HG02943 (cell line): Measurements from ENCODE around the gene RAB29.

Source experiments
- ATAC-seq: cut with Tn5 transposase; IDR thresholded peaks from one replicate; pipeline ENCODE4 v1.9.1; 2021; ENCODE audit warnings: mild to moderate bottlenecking, low read depth, moderate library complexity; ENCODE audit not compliant: unreplicated experiment

Gene RAB29

DNA sequence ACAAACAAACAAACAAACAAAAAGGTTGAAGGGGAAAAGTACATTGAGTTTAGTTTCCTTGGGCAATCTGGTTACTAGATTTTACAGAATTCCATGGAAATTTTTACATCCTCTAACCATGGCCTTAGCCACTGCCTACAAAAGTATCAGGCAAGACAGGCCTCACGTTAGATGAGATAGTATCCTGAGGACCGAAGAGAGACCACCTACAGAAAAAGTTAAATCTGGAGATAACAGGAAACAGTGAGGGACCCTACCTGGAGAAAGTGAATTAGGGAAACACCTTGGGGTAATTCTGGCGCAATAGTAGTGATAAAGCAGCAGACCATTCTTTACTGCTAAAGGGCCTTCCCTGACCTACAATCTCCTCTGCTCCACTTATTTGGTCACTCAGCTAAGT lies 8.7 kb downstream of the RAB29 start:
- ATAC-seq: no peak

DNA sequence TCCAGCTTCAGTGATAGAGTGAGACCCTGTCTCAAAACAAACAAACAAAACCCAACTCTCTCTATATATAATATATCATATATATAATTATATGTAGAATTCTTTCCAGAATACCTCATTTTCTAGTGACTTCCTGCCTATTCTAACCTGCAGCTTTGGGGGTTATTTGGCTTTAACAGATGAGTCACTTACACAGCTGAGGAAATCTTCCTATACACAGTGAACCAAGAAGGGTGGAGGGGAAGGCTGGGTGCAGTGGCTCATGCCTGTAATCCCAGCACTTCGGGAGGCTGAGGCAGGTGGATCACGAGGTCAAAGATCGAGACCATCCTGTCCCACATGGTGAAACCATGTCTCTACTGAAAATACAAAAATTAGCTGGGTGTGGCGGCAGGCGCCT lies 9.2 kb downstream of the RAB29 start:
- no peak for ATAC-seq

DNA sequence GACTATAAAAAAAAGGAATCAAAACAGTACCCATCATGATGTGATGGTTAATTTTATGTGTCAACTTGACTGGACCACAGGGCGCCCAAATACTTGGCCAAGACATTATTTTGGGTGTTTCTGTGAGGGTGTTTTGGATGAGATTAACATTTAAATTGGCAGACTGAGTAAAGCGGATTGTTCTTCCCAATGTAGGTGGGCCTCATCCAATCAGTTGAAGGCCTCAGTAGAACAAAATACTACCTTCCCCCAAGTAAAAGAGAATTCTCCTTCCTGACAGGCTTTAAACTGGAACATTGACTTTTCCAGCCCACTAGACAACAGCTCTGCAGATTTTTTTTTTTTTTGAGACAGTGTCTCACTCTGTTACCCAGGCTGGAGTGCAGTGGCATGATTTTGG lies 10.7 kb downstream of the RAB29 start:
- no peak for ATAC-seq

DNA sequence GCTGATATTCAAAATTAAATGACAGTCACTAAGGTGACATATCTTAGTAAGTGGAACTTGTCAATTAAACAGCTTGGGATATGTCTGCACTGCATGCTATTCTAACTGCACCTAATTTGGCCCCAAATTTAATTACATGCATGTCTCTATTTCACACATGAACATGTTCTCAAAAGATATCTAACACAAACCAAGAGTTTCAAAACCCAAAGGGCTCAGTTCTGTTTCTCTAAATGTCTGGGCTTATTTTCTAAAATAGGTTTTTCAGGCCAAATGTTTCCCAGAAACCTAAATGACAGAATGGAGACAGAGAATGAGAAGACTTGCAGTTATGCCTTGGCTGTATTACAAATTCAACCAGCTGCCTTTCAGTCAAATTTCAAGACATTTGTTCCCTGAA lies 11.3 kb downstream of the RAB29 start:
- no peak for ATAC-seq

DNA sequence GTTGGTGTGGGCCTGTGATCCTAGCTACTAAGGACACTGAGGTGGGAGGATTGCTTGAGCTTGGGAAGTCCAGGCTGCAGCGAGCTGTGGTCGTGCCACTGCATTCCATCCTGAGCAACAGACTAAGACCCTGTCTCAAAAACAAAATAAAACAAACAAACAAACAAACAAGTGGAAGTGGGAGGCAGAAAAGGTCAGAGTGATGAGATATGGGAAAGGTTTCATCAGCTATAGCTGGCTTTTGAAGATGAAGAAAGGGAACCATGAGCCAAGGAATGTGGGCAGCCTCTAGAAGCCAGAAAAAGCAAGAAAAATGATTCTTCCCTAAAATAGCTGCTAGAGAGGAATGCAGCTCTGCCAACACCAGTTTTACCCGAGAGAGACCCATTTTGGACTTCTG lies 14.7 kb downstream of the RAB29 start:
- ATAC-seq: no peak

DNA sequence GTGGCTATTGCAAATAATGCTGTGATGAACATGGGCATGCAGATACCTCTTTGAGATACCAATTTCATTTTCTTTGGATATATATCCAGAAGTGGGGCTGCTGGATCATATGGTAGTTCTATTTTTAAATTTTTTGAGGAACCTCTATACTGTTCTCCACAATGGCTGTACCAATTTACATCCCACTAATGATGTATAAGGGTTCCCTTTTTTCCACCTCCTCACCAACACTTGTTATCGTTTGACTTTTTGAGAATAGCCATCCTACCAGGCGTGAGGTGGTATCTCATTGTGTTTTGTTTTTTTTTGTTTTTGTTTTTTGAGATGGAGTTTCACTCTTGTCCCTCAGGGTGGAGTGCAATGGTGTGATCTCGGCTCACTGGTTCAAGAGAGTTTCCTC lies 18.7 kb downstream of the RAB29 start:
- ATAC-seq: no peak

DNA sequence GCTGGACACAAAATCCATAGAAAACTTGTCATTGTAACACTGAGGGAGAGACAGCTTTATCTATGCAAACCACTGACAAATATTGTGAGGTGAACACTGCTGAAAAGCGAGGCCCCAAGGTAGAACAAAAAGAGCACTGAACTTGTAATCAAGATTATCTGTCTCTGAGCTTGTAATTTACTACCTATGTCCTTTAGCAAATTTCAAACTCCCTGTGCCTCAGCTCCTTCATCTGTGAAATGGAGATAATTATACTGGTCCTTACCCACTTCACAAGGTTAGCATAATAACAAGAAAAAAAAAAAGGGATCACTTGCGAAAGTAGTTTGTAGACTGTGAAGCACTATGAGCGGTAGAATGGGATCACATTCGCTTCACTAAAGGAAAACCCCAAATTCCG lies 20.4 kb downstream of the RAB29 start:
- ATAC-seq: no peak

DNA sequence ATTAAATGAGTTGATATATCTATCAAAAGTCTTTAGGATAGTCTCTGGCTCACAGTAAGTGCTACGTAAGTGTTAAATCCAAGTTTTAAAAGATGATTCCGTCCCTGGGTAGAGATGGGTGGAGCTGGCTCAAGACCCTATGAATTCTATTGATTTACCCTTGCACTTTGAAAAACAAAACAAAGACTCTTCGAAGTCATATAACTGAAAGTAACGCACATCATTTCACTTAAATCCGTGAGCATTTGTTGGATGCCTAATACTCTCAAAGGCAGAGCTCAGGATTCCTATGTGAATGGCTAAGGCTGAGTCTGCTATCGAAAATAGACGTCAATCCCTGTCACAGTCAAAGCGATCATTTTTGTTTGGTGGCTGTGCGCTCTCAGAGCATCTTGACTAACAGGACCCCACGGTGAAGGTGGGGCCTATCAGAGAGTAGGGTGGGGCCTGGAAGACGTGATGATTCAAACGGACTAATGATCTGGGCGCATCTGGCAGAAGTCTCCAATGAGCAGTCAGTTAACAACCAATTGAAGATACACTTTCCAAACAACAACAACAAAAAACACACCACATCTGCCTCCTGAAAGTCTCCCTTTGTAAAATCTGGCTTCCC lies 24.1 kb downstream of the RAB29 start:
- no peak for ATAC-seq

DNA sequence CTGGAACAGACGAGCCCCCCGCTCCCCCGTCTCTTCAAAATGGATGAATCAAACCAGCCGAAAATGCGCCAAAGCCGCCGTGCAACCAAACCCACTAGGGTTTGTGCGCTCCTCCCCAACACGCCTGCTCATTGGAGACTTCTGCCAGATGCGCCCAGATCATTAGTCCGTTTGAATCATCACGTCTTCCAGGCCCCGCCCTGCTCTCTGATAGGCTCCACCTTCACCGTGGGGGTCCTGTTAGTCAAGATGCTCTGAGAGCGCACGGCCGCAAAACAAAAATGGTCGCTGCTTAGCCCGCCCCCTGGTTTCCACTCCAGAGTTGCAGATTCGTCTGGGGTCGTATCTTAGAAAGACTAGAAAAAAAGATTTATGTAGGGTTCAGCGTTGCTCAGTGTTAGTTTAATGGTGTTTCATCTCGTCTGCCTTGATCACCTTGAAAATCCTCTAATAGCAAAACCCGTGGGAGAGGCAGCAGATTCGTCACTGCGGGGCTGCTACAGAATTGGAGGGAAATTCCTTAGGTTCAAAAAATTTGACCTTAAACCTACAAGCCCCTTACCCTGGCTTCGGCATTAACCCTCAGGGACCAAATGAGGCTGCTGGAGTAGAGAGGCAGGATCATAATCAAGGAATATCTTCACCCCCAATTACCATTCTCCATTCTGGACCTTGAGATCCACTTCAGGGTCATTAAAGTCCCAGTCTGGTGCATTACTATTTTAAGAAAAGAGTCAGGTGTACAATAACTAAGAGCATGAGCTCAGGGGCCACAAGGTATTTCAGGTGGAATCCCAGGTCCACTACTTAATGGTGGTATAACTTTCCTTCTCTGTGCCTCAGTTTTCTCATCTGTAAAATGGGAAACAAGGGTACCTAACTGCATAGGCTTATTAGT lies 24.9 kb downstream of the RAB29 start, which contains the start of gene NUCKS1:
Gene NUCKS1 (minus strand): TSS at position 45 of the 898 bp plus-strand sequence. CDS start 209 bp downstream, outside the sequence.
- ATAC-seq: peak; percentile 76

DNA sequence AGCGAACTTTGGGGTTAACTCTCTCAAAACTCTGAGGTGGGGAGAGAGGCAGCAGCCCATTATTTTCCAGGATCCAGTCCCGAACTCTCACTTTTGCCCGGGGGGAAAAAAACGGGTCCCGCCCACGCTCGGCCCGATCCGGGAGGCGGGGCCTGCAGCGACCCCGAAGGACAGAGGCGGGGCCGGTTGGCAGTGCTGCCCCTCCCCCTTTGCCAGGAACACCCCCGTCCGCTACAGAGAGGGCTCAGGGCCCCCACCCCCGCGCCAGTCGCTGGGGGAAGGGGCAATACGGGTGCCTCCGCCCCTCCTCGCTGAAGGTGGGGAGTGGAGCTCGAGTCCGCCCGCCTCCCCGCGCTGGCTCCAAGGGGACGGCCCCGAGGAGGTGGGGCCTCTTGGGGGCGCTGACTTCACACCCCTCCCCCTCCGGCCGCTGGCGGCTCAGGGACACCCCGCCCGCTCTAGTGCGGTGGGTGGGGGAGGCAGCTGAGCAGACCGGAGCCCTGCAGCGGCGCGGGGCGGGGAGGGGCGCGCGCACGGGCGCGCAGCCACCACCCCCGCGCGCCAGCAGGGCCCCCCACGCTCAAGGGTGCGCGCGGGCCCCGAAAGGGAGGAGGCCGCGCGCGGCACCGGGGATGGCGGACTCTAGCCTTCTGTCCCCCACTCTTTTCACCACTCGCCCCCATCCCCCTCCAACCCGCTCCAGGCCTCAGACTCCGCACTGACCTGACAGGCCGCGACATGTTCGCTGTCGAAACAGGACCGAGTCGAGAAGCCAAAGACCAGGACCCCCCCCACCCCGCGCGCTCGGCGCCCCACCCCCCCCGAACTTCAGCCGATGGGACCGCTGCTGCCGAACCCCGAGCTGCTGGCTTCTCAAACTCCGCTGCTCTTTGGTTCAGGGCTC lies 25.8 kb downstream of the RAB29 start:
- peak; percentile 78 for ATAC-seq

DNA sequence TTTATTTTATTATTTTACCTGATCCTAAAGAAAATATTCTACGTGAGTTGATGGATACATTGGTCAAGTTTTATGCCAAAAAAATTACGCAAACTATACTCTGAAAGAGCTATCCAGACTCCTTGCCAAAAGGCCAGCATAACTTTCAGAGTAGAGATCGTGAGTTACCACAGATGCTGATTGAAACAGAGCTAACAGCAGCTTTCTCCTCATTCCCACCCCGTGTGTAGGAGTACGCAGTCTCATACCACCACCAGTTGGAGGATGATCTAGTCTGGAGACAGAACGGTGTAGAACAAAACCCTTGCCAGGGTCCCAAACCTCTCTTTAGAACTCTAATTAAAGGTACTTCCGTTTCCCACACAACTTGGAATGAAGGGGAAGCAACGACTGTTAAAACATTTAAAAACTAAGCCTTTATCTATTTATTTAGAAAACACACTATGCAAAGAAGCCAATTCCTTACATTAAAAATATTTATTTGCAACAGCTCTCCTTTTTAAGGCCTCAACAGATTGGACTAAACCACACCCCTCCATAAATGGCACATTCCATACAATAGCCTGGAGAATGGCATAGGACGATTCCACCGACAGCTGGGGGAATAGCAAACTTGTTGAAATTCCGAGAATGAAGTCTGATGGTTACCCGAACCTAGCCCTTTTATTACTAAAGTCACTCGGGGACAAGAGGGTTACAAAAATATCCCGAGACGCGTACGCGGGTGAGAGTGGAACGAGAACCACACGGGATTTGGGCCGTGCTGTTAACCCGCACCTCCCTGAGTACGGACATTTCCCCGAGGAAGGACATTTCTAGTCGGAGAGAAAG lies 26.7 kb downstream of the RAB29 start:
- peak; percentile 21 for ATAC-seq

DNA sequence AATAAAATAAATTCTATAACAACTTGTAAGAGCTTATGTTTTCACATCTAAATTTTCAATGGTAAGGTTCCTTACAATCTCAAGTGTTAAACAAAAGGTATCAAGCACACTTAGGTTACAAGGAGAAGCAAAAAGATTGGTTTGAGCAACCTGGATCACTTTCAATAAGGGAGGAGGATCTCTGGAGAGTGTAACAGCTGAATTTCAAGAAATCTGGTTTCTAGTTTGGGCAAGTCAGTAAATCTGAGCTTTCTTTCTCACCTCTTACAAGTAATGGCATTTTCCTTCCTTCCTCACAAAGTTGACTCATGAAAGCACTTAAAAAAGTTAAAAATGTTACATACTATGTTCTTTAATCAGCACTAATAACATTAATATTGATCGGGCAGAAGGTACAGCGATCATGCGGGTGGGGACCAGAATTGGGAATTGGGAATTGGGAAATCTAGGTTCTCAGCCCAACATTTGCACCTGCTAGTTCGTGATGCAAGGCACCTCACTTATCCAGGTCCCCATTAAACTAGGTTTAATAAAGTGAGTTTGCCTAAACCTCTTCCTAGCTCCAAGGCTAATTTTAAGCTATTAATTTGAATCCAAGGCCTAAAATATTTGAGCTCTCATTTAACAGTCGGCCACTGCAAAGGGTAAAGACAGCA lies 28.4 kb downstream of the RAB29 start:
- no peak for ATAC-seq

DNA sequence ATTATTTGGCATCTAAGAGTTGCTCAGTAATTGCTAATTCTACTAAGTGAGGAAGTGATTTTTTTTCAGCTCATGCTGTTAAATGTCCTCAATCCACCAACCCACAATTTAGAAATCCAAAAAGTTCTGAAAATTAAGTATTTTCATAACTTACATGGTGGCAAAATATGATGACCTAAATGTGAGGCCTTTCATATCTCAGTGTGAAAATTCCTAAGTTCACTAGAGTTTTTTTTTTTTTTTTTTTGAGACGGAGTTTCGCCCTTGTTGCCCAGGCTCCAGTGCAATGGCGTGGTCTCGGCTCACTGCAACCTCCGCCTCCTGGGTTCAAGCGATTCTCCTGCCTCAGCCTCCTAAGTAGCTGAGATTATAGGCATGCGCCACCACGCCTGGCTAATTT lies 30.9 kb downstream of the RAB29 start:
- no peak for ATAC-seq

DNA sequence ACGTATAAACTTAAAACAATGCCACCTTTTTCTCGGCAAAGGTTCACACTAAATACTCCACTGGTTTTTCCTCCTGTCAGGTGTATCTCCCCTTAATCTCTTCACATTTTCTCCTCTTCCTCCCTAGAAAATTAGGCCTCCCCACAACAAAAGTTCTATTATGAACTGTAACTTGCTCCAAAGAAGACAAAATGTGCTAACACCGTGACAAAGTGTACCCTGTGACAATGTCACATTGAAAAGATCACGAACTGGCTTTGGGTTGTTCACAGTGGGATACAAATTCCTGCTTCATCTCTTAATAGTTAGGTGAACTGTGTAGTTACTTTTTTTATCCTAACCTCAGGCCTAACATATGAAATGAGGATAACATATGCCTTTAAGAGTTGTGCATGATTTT lies 31.3 kb downstream of the RAB29 start:
- ATAC-seq: no peak

DNA sequence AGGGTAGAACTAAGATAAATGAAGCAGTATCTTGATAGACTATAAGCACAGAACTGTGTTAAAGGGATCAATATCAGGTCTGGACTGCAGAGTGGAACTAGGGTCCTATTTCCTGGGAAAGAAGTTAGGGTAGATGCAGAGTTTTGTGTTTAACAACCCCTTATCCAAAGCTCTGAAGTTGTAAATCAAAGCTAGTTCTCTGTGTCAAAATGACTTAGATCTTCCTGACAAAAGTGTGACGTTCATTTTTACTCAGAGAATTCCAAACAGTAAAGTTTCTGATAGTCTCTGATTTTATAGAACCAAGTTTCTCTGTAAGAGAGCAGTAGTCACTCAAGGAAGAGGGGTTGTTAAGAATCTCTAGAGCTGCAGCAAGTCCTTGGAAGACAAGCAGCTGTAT lies 33.6 kb downstream of the RAB29 start:
- no peak for ATAC-seq

DNA sequence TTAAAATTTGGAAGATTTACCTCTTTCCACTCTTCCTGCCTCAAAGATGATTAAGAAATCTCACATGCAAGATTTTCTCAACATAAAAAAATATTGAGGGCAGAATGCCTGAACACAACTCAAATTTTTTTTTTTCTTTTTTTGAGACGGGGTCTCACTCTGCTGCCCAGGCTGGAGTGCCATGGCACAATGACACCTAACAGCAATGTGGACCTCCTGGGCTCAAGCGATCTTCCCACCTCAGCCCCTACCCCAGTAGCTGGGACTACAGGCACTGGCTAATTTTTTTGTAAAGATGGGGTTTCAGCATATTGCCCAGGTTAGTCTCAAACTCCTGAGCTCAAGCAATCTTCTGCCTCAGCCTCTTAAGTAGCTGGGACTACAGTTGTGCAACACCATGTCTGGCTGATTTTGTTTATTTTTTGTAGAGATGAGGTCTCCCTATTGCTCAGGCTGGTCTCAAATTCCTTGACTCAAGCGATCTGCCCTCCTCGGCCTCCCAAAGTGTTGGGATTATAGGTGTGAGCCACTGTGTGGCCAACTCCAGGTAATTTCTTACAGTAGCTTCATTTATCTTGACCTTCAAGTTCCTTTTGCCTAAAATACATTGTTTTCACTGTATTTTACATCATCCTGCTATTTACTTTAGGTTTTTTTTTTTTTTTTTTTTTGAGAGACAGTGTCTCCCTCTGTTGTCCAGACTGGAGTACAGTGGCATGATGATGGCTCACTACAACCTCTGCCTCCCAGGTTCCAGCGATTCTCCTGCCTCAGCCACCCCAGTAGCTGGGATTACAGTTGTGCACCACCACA lies 35.7 kb downstream of the RAB29 start:
- ATAC-seq: no peak

DNA sequence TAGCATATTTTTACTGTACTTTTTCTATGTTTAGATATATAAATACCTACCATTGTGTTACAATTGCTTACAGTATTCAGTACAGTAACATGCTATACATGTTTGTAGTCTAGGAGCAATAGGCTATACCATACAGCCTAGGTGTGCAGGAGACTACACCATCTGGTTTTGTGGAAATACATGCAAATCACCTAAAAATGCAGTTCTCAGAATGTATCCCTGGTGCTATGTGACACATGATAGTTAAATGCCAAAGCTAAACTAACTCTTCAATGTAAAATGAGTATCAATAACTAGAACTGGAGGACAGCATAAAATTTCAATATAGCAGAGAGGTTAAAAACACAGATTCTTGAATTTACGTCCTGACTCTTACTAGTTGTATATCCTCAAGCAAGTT lies 40.1 kb downstream of the RAB29 start:
- no peak for ATAC-seq

DNA sequence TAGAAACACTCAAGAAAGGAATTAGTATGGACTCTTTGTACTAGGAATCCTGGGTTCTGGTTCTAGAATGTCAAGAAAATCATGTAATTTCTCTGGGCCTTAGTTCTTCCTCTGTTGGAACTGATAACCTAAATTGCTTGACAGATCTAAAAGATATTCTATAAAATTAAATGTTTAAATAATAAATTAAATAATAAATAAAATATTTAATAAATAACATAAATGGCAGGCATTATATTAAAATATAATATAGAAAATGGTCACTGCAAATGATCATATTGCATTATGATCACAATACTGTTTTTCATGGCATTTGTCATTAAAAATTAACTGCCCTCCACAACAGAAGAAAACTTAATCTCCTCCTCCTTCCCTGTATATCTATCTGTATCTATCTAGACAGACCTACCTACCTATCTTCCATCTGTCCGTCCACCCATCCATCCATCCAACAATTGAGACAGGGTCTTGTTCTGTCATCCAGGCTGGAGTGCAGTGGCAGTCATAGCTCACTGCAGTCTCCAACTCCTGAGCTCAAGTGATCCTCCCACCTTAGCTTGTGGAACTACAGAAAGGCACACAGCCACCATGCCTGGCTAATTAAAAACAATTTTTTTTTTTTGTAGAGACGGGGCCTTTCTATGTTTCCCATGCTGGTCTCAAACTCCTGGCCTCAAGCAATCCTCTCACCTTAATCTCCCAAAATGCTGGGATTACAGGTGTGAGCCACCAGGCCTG lies 41.7 kb downstream of the RAB29 start:
- ATAC-seq: no peak
